NCI-H146 treated with DMSO at 0.1 percent for 48 hours (cell line): ENCODE data around the gene CD58.
"Not testable (repeated sequence)": the region's sequence is repeated elsewhere in the genome, so short reads cannot be mapped to it uniquely, and the experiment has no call there.

Source experiments
- DNase-seq: peaks from one replicate; lab custom pipeline; 2025; ENCODE audit not compliant: unreplicated experiment; lab: John Stamatoyannopoulos, UW

Gene CD58

DNA sequence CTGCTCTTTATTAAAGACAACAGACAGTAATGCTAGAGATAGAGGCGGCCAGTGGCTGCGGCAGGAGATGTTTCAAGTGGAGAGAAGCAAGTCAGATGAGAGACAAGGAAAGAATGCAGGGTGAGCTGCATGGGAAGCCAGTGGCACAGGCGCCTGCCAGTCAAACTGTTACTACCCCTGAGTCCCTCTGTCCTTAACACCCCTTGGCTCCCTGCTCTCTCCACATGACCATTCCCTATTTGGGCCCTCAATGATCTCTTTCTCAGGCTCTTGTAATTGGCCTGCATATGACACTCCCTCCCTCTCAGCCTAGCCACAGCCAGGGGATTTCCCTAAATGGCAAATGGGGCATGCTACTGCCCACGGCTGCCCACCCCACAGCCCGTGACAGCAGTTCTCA lies 22.6 kb upstream of the CD58 start:
- DNase-seq, result not testable (repeated sequence)

DNA sequence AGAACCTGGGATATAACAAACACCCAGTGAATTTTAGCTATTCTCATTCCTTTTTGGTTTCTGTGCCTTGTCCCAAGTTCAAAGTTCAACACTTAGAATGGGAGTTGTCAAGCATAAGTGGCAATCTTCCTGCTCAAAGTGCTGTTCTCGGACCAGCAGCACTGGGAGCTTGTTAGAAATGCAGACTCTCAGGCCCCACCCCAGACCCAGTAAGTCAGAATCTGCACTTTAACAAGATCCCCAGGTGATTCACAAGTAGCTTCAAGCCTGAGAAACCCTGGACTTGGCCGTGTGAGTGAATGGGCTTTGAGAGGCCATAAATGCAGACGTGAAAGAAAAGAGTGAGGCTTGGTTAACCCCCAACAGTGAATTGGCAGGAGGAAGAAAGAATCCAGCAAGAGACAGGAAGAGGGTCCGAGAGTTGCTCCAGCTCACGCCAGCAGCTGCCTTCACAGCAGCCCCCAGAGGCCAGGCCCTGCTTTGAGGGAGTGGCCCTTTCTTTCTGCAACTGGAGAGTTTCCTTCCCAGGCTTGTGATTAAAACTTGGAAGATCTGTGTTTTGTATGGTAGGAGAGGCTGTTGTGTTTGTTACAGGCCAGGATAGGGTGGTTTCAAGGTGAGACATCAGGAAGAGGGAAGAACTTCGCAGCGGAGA lies 21.3 kb upstream of the CD58 start:
- not testable (repeated sequence) for DNase-seq

DNA sequence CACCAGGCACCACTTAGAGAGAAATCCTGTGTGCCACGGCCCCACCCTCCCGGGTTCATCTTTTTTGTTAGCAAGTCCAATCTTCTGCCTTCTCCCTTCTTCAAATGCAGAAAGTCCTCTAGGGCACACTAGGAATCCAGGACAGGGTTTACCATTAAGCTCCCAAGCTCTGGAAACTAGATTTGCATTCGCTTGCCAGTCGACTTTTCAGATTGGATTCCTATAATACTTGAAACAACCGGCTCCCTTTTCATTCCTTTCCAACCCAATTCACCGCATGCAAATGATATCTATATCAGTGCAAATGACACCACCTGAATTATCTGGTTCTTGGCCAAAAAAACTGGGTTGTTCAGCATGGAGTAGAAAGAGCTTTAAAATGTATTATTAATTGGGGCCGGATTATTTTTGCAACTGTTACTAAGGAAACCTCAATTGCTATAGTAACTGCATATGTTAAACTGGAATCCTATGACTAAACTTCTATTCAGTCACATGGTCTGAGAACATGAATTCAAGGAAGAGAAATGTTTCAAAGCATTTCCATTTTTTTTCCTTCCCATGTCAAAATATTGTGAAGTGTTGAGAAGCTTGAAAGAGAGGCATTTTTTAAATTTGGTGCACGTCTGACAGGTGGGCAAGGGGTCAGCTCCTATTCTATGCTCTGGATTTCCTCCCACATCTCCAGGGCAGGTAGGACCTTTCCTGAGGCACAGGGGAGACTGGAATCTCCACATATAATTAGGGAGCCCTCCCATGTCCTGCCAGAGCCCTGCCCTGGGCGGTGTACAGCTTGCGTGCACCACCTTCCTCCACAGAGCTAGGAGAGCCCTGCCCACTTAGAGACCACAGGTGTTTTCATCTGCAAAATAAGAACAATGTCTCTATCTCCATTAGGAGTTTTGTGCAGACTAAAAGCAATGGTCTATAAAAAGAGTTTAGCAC lies 20.5 kb upstream of the CD58 start:
- not testable (repeated sequence) for DNase-seq

DNA sequence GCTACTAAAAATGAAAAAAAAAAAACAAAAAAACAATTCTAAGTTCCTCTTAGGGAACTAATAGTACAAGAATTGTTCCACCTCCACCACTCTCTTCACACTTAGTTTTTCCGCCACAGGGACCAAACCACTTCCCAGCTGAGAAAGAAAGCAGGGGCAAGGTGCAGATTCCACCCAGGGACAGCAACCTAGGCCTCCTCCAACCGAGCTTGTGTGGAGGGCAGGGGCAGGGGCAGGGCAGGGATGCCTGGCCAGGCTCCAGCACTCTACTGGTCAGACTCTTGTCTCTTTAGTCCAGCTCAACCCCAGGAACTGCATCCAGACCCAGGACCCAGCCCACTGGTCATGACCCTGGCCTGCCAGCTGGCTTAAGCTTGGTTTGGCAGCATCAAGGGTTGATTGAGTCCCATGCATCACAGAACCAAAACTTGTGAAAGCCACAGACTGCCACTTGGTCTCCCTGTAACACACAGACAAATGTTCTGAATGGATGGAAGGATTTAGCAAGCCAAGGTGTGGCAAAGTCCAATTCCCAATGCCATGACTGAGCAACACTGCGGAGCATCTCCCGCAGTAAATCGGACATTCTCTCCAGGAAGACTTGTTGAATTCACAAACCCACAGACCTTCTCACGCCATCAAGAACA lies 19.7 kb upstream of the CD58 start:
- not testable (repeated sequence) for DNase-seq

DNA sequence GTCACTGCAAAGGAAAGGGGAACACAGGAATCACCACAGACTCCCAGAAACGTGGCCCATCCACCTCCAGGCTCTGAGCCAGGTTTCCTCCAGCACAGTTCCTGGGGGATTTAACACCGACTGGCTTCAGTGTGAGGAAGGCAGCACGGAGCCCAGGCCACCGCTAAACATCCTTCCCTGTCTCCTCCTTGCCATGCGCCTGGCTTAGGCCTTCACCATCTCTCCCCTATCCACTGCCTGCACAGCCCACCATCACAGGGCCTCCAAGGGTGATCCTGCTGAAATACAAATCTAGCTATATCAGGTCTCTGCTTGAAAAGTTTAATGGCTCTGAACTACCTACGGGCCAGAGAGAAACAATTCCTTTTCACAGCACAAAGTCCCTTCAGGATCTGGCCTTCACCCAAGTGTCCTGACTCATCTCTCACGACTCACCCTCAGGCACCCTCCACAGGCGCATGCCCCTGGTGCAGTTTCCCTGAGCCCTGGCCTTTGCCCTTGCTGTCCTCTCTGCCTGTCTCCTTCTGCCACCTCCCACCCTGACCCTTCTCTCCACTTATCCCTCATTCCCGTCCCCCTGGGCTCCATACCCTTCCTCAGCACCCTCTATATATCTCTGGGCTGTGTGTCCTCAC lies 18.4 kb upstream of the CD58 start:
- DNase-seq, result not testable (repeated sequence)

DNA sequence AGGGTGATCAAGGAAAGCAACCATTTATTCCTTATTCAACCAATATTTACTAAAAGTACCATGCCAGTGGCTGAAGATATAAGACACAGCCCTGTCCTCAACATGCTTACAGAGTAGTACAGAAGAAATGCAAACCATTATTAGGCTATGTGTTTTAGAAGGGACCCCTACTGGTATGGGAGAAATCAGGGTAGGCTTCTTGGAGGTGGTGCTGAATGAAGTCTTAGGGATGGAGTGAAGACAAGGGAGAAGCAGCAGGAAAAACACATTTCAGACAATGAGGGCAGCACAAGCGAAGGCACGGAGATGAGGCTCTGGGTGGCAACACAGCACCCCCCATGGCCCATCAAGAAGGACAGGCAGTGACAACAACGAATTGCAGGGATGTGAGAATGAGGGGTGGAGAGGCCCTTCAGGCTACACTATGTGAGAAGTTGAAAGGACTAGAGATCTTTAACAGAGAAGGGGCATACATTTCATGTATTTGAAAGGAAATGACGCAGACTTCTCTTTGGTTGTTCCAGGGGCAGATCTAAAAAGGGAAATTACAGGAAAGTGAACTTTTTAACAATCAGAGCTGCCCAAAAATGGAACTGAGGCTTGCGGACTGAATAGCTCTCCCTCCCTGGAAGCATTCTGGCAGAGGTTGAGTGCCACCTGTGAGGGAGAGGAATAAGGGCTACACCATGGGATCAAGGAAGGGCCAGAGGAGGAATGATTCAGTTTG lies 16.8 kb upstream of the CD58 start:
- DNase-seq, result no peak

DNA sequence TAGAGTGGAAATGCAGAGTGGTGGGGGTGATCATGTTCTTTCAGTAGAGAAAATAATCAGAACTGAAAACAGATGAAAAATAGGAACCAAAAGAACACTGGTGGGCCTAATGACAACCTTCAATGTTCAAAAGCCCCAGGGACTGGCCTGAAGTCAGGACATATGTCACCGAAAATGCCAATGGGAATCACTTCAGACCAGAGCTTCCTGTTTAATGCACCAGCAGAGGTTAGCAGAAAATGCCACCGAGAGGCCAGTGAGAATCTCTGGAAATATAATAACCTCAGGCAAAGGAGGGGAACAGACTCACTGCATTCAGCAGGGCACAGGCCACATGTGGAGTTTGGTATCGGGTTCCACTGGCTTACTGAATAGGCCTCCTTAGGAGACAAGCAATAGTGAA lies 15.9 kb upstream of the CD58 start:
- DNase-seq, result peak; percentile 22

DNA sequence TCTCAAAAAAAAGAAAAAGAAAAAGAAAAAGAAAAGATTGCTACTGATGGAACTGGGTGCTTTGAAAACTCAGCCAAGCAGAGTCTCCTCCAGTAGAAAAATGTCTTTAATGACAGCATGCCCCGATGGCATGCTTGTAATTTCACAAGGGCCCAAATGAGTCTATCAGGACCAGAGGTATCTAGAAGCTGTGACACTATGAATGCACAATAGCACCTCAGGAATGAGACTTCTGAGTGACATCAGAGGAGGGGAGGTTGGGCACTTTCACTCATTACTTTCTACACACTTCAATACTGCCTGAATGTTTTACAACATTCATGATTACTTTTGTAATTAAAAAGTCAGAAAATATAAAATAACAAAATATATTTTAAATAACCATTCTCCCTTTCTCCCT lies 15.1 kb upstream of the CD58 start:
- DNase-seq, result no peak

DNA sequence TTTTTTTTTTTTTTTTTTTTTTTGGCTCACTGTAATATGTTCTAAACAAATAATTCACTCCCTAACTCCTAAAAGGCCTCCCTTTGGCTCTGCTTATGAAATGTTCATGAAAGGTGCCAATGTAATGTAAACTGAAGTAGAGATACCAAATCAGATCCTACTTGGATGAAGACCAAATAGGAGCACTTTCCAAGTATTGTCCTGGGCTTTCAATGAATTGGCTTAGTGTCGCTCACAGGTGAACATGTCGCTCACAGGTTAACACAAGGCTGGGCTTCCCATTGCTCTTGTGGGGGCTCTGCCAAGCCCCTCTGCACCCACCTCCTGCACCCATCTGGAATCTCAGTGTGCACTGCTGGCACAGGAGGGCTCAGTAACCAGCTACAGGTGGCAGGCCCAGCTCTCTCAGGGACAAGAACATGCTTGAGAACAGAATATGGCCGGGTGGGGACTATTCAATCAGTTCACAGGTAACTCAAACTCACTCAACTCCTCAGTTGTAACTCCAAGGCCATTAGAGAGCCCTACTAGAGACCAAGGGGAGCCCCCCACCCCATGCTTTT lies 10.6 kb upstream of the CD58 start:
- DNase-seq, result no peak

DNA sequence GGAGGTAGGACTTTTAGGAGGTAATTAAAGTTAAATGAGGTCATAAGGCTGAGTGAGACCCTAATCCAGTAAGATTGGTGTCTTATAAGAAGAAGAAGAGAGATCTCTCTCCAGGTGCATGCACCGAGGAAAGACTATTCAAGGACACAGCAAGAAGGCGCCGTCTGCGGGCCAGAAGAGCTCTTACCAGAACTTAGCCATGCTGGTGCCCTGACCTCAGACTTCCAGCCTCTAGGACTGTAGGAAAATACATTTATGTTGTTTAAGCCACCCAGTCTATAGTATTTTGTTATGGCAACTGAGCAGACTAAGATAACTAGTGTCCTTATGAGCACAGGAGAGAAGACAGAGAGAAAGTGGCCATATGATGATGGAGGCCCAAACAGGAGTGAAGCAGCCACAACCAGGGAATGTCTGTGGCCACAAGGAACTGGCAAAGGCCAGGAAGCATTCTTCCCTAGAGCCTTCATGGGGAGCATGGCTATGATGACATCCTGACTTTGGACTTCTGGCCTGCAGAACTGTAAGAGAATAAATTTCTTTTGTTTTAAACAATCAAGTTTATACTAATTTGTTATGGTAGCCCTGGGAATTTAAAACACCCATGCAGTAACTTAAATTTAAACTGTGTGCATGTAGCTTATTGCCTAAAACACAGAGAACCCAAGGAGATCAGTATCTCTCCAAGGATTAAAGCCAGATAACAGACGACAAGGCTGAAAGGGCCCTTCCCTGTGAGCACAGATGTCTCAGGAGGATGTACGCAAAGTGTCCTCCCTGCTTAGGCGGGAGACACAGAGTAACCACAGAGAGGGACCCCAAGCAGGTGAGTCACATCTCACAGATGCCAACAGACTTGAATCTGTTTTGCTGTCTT lies 9.9 kb upstream of the CD58 start:
- no peak for DNase-seq

DNA sequence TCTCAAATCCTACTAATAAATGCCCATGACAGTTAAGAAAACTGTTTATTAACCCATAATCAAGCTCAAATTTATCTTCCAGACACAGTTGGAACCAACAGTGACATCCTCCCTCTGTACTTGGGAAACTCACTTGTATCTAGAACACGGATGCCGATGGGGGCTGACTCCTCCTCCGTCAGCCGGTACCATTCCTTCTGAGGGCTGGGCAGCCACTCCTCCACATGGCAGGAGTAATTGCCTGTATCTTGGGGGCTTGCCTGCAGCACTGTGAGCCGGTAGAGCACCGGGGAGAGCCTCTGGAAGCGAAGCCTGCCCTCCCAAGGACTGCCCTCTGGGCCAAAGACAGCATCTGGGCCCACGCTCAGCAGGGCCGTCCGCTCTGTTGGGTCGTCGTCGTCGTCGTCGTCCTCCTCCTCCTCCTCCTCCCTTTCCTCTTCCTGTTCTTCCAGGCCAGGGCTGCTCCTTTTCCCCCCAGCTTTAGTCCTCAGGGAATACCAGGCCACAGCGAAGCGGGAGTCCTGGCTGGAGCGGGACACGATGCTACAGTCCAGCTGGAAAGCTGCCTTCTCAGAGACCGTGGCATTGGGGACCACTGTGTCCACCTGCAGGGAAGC lies 8.5 kb upstream of the CD58 start:
- DNase-seq, result no peak

DNA sequence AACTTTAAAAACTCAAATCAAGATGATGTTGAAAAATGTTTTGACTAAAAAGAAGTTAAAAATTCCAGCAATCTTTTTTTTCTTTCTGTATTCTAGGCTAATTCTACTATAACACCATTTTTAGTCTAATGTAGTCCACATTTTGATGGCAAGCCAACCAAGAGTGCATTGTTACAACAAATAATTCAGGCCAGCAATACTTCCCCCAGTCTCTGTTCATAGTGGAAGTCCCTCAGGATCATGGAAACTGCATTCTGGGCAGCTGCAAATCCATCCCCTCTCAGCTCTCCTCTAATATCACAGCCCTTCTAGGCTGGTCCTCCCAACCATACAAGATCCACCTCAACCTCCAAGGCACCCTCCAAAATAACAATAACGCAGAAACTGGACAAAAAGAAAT lies 7.8 kb upstream of the CD58 start:
- no peak for DNase-seq

DNA sequence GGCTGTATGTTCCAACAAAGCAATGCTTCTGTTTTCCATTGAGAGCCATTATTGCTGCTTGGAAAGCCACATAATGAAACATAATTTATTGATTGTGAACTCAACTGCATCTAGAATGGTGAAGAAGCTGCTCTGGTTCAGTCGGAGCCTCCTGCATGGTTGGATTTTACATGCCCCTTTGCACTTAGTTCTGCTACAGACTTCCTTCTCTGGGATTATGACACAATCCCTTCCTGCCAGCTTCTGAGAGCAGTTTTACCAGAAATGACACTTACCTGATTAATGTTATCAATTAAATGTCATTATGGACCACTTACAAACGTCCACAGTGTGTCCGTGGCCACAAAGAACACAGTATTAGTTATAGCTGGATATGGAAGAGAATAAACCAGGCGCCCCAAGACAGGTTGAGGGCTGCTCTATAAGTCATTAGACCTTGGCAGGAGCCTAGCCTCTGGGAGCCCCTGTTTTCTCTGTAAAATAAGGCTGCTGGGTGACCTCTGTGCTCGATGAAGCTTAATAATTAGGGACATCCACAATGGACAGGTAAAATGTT lies 7.0 kb upstream of the CD58 start:
- no peak for DNase-seq

DNA sequence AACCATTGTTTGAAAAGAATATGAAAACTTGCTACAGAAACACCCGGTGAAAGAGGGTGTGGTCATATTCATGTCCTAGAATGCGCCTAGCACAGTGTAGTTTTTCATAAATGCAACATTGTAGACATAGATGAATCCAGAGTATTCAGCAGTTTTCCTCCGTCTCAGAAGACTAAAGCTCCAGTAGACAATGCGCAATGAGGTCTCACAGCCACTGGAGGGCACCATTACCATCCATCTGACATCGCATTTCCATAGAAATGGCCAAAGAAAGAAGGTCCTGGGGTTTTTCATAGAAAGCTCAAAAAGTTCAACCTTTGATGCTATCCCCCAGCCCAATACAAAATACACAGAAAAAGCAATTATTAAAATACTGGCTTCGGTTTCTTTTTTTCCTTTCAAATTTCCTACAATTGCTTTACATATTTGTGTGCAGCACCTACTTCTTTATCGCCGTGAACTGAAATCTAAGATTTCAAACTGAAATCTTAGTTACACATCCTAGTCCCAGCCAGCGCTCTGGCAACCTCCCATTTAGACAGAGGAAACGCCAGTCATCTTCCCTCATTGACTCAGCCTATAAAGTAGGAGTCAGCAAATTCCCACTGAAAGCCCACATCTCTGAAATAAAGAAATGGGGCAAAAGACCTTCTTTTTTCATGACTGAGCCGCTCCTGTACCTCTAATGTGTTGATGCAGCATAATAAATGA lies 3.9 kb upstream of the CD58 start:
- peak; percentile 37 for DNase-seq

DNA sequence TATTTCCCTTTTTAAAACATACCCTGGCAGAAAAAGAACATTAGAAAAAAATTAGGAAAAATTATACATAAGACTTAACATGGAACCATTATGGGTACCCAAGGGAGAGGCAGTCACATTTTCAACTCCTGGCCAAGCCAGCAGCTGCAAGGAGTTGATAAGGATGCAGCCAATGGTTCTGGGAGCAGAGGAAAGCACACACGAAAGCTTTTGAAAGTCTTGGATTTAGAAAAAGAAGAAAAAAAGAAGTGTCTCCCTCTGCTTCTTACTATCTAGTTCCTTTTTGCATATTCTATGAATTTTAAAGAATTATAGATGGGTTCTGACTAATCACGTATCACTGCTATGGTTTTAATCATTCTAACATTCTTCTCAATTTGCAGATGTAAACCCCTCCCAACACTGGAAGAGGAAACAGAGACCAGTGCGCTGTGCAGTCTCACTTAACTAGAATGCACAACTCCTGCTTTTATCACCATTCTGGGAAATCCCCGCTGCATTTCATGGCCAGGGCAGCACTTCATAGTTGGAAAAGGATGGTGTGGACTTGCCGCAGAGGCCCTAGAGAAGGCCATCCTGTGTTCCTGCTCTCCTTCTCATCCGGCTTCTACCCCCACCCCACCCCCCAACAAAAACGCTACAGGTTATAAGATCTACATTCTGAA lies 2.7 kb upstream of the CD58 start:
- DNase-seq, result no peak

DNA sequence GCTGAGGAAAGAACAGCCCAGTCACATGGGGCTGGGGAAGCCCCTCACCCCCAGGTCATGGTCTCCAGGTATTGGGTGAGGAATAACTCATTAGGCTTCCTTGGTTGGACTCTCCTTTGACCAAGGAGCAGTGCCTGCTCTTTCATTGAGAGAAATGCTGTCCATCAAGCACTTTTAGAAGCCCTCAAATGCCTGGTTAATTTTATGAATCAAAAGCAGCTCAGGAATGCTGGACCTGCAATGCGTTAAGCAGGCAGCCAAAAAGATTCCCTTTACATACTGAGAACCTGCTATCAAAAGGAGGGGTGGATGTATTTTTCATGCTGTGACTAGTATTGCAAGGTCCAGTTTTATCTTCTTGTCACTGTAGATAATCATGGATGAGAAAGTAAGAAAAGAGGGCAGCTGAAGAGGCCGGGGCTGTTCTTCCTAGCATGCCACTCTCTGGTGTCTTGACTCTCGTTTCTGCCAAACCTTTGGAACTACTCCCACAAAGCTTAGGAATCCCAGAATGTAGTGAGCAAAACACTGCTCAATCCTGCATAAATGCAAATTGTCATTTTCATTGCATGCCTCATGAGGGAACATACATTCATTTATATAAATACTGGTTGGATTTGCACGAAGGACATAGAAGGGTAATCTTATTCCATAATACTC lies 2.1 kb upstream of the CD58 start:
- DNase-seq, result no peak

DNA sequence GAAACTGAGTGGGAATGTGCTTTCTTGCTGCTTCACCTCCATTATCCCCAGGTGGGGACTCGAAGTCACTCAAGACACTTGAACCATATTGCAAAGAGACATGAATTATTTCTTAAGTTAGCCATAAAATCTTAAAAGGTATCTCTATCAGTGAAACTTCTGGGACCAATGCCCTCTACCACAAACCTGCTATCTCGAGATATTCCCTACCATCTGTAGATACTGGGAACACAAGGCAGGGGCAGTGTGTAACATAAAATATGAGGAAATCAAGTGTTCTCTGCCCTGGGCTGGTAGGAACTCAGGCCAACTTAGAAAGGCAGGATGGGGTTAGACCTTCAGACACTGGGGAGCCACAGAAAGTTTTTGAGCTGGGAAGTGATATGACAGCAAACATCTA lies 1.3 kb upstream of the CD58 start:
- DNase-seq, result no peak
